Bladder microvascular endothelial cell (primary cell): ENCODE results near the gene TAS2R9. TPM values are rescaled to one million over a fixed set of nuclear protein-coding genes. Genes with fewer than 3 reads are reported as not detected.

Experiments used
- total RNA-seq: library from RNA; depleted of rRNA; stranded (reverse); fragments of >200 nt; gene quantifications from 2 replicates; pipeline ENCODE4 v1.2.3, GENCODE V29; 2014

The TAS2R9 gene
- 0.13 TPM in 1 of 2 replicates, not detected in the other for total RNA-seq

GRCh38 chr12:10810068-10810467 lies at the start of gene TAS2R9:
Gene TAS2R9 (minus strand): TSS chr12:10810168. CDS start chr12:10810075, 93 bp downstream.

GRCh38 chr12:10849425-10849878 lies 39.5 kb upstream of the TAS2R9 start, which contains the start of gene PRR4:
Gene PRR4 (minus strand): TSS chr12:10849475. CDS start chr12:10849437, 38 bp downstream.

GRCh38 chr12:10826258-10826657 lies 16.3 kb upstream of the TAS2R9 start, which contains the start of gene TAS2R10:
Gene TAS2R10 (minus strand): TSS chr12:10826358. CDS start chr12:10826269, 89 bp downstream.

GRCh38 chr12:10807186-10807585 lies 2.8 kb downstream of the TAS2R9 start, which contains the start of gene TAS2R8:
Gene TAS2R8 (minus strand): TSS chr12:10807286. CDS start chr12:10806980, 306 bp downstream.

GRCh38 chr12:10802587-10802986 lies 7.4 kb downstream of the TAS2R9 start, which contains the start of gene TAS2R7:
Gene TAS2R7 (minus strand): TSS chr12:10802627. CDS start chr12:10802570, 57 bp downstream.

Other genes starting within 250 kb of the TAS2R9 start
- gene MAGOHB, start 196.6 kb downstream of the TAS2R9 start, total RNA-seq, result 9.9 and 30.7 TPM in 2 replicates
- 6.0 and 8.4 TPM in 2 replicates for gene STYK1, start 136.1 kb downstream of the TAS2R9 start, total RNA-seq
- 92.8 and 196 TPM in 2 replicates for gene YBX3, start 86.8 kb downstream of the TAS2R9 start, total RNA-seq
- gene TAS2R7, start 7.5 kb downstream of the TAS2R9 start, total RNA-seq, result not detected in 2 replicates
- gene TAS2R8, start 2.9 kb downstream of the TAS2R9 start, total RNA-seq, result not detected in 2 replicates
- gene TAS2R10, start 16.2 kb upstream of the TAS2R9 start, total RNA-seq, result 0.16 and 0.76 TPM in 2 replicates
- 0.16 and 1.0 TPM in 2 replicates for gene PRR4, start 39.3 kb upstream of the TAS2R9 start, total RNA-seq
- gene PRH1, start 74.1 kb upstream of the TAS2R9 start, total RNA-seq, result 2.8 and 36.3 TPM in 2 replicates
- gene TAS2R13, start 99.4 kb upstream of the TAS2R9 start, total RNA-seq, result 0.65 and 3.3 TPM in 2 replicates
- 0.19 TPM in 1 of 2 replicates, not detected in the other for gene PRH2, start 119.1 kb upstream of the TAS2R9 start, total RNA-seq
- 1.3 and 4.2 TPM in 2 replicates for gene TAS2R14, start 129.1 kb upstream of the TAS2R9 start, total RNA-seq
- gene TAS2R50, start 176.7 kb upstream of the TAS2R9 start, total RNA-seq, result 1.1 and 9.0 TPM in 2 replicates
- 1.6 and 8.5 TPM in 2 replicates for gene TAS2R20, start 188.1 kb upstream of the TAS2R9 start, total RNA-seq
- gene TAS2R19, start 212.5 kb upstream of the TAS2R9 start, total RNA-seq, result 2.1 and 15.5 TPM in 2 replicates
- 1.3 and 9.3 TPM in 2 replicates for gene TAS2R31, start 221.2 kb upstream of the TAS2R9 start, total RNA-seq